ENCODE measurements around the gene PHC2.

PHC2 gene

DNA sequence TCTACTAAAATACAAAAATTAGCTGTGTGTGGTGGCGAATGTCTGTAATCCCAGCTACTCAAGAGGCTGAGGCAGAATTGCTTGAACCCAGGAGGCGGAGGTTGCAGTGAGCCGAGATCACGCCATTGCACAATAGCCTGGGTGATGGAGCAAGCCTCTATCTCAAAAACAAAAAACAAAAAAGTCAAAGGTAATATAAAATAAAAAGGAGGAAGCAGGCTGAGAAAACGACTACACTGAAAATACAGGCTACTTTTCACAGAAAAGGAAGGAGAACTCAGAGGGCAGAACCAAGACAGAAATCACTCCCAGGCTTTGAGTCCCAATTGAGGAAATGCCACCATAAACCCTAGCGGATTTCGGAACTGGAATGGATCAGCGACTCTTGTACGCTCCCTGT, 104.1 kb downstream of the PHC2 start:
- DNase-seq = no peak

DNA sequence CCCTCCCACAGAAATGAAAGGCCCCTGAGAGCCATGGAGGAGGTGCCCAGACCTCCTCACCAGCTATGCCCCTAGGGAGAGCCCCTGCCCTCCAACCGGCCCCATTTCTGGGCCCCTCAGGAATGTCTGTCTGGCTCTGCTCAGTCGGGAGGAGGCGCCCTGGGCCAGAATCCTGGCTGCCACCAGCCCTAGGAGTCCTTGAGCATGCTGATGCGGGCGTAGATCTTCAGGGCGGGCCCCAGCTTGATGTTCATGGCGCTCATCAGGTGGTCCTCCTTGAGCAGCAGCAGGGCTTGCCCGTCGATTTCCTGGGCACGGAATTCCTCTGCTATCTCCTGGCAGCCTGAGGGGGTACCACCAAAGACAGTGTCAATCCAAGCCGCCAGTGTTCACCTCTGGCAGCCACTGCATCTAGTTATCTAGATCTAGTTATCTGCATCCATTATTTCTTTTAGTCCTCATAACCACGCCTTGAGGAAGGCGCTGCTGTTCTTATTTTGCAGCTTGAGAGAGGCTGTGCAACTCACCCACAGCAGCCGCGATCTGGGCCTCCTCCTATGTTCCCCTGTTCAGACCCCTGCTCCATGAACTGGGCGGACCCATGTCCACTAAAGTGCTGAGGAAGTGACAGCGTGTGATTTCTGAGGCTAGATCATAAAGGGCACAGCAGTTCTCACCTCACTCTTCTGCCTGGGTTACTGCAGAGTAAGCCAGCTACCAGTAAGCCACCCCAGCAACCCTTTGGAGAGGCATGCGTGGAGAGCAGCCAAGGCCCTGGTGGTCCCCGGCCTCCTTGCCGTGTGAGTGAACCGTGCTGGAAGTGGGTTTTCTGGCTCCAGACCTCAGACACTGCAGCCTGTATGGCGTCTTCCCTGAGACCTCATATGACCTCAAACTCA, 106.0 kb downstream of the PHC2 start:
- DNase-seq = no peak

DNA sequence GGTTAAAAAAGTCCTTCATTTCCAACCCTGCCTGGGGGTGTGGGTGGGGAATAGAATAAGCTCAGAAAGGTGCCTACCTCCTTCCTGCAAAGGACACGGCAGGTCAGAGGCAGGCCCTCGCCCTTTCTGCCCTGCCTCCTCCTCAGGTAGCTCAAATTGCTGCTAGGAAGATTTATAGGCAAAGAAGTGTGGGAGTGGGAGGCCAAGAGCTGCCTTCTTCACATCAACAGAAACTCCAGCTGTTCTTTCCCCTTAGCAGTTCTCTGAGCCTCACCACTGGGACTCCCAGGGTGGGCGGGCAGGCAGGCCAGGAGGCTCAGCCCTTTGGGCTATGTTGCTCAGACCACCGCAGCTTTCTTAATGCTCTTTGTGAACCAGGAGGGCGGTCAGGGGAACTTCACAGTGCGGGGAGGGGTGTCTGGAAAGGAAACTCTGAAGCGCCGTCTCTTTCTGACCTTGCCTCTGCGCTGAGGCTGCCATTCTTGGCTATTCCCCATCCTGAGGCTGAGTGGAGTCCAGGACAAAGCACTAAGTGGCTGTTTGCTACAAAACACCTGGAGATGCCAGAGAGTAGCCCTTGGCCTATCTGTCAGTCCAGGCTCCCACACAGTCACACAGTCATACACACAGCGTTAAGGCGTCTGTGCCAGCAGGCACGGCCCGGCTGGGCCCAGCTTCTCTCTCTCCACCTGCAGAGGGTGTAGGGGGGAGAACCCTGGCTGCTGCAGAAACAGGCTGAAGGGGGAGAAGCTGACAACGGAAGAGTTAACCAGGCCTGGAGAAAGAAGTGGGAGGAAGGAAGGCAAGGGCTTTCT, 107.0 kb downstream of the PHC2 start:
- no peak for DNase-seq

DNA sequence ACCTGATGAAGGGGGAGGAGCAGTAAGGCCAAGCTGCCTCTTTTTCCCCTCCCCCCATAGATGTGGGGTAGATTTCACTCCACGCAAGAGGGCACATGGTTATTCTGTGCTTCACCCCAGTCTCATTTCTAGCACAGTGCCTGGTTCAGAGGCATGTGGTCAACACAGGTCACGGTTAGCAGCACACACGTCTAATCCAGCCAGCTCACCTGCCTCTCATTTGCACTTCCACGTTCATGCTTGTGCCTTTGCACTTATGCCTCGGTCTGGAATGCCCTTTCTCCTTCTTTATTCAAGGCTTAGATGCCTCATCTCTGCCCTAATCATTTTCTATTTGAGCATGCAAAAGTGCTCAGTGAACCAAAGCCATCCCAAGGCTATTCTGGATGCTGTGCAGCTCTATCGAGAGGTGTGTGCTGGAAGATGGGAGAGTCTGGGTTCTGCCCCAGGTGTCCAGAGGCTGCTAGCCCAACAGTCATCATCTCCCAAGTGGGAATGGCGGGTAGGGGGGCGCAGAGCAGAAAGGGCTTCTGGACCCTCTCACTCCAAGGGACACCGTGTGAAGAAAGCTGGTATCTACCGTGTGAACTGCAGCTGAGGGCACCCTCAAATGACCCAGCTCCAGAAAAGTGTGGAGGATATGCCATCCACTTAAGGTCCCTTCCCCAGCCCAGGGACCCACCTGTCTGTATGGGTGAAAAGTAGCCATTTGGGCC, 107.9 kb downstream of the PHC2 start:
- DNase-seq = no peak

DNA sequence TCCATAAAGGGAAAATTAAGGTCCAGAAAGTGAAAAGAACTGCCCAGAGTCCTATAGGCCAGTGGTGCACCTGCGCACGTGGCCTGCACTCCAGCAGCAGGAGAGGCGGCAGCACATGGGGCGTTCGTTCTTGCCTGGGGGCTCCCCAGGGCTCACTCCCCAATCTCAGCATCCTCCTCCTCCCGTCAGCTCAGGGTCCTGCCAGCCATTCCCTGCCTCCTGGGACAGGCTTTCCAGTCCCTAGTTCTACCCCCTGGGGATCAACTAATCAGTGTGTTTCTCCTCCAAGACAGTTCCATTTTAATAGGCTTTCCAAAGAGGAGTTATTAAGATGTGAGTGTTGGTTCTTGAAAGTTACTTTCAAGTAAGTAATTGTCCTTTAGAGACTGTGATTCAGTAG, 108.8 kb downstream of the PHC2 start:
- DNase-seq = no peak

DNA sequence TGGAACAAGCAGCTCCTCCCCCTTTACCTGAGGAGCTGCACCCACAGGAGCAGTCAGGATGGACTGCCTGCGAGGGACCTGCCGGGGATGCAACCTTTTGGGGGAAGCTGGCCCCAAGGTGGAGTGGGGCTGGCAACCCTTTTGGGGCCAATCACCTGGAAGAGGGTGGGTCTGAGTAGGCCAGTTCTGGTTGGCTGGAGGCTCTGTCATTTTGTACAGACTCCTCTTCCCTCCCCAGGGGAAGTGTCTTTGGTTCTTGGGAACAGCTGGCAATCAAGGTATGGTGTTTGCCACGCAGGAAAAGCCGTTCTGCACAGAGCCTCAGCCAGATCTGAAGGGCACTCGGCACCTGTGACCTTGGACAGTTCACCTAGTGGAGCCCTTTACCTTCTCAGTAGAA, 109.7 kb downstream of the PHC2 start:
- DNase-seq = no peak

DNA sequence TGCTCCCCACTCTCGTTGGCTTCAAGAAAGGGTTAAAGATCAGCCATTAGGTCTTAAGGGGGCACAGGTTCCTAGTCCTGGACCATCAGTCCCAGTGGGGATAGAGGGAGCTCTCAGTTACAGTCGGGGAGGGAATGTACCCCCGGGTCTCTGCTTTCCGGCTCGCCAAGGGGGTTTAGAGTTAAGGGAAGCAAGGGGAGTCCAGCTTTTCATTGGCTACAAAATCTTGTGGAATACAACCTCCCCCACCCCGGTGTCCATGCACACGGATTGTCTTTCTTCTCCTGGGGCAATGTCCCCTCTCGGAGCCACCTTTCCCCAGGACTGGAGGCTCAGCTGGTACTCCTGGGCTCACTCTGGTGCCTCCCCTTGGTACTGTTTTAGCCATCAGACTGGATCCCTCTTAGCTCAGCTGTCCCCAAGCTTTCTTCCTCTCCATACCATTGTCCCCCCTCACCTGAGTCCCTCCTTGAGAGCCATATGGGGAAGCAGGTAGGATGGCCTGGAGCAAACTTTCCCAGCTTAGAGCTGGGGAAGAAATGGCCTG, 110.2 kb downstream of the PHC2 start, which contains the start of gene A3GALT2:
A3GALT2 (minus strand) TSS at position 480 of the 547 bp plus-strand sequence; CDS start at position 480, 0 bp downstream.
- no peak for DNase-seq

DNA sequence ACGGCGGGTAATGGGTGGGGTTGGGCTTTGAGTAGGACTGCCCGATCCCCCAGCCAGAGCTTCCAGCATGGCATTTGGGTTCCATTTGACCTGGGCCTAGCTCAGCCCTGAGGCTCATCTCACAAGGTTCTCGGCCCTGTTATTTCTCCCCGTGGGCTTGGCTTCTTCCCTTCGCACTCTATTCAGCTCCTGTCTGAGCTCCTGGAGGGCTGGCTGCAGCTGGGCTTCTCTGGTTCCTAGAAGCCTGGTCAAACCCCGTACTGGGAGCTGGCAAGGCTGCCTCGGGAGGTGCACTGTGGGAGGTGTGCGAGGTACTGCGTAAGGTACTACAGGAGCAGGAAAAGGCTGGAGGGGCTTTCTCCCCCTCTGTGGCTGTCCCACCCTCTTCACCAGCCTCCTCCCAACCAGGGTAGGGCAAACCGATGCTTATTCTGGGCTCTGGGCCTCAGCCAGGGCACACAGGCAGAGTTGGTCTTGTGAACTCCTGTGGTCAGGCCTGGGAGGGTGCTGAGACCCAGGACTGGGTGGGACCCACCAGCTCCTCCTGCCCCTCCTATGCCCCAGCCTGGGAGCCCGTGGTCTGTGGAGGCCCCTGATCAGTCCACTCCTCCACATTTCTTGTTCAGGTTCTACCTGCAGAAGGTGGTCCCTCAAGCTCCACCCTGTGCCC, 110.8 kb downstream of the PHC2 start:
- DNase-seq = no peak

DNA sequence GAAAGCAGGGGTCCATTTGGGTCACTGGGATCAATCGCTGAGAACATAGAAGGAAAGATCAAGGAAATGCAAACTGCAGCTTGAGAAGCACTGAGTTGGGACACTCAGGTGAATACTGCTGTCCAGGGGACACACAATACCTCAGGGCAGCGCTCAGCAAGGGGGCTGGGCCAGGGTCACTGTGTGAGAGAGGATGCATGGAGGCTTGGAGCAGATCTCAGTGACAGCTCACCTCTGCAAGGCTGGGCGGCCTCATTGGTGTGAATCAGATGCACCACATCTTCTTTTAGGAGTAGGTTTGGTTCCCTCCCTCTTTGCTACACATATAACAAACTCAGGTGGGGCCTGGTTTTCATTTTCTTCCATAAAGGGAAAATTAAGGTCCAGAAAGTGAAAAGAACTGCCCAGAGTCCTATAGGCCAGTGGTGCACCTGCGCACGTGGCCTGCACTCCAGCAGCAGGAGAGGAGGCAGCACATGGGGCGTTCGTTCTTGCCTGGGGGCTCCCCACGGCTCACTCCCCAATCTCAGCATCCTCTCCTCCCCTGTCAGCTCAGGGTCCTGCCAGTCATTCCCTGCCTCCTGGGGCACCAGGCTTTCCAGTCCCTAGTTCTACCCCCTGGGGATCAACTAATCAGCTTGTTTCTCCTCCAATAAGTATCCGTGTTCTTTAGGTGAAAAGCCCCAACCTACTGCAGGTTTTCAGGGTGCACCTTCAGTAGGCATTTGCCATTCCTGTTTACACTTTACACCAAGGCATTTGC, 111.5 kb downstream of the PHC2 start:
- no peak for DNase-seq

DNA sequence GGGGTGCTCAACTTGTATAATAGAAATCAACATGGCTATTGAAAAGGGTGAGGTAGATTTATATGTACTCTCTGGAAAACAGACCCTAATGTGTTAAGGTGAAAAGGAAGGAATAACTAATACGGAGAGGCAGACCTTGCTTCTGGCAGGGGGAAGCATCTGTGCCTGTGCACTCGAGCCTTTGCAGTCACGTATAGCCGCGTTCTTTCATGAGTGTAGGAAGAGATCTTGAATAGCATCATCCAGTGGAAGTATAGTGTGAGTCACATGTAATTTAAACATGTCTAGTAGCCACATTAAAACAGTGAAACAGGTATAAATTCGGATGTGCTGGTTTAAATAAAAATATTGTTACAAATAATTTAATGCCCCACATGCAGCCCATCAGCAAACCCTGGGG, 112.9 kb downstream of the PHC2 start:
- no peak for DNase-seq

DNA sequence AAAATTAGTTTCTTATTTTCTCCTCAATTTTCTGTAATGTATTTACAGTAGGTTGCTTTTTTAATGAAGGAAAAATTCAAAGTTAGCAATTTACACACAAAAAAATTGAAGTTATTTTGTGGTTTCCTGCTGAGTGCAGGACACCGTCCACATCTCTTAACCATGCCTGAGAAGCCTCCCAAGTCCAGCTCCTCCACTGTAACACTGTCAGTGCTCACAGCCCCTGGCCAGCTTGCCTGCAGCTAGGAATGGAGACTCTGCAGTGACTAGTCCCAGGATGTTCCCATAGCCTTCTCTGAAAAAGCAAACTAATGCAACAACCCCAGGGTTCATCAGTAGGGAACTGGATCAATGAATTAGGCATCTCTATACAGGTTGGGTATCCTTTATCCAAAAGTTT, 113.5 kb downstream of the PHC2 start:
- DNase-seq = no peak

DNA sequence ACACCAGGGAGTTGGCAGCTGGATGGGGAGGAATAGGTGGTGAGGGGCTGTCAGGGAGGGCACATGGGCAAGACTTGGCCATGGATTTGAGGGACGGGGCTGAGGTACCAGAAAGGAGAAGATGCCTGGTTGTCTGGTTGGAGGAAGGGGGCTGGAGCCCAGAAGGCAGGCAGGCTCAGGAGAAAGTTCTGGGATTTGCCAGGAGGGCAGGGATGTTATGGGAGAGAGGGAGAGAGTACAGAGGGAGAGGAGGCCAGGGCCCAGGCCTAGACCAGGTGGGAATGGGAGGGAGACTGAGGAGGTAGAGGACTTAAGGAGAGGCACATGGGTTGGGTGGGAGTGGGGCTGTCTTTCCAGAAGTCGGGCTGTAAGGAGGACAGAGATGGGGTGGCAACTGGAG, 114.3 kb downstream of the PHC2 start:
- DNase-seq = no peak

DNA sequence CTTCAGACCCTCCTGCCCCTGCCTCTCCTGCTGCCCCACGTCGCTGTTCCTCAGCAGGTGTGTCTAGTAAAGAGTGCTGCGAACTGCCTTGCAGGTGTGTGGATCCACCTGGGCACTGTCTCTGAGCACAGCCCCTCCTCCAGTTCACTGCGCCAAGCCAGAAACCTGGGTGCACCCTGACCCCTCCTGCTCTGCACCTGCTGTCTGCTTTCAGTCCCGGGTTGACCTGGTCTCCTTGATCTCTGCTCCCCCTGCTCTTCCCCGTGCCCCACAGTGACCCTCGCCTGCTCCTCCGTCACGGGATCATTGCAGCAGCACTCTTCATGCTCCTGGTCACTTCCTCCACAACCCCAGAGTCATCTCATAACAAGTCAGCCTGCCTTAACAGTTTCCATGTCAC, 116.5 kb downstream of the PHC2 start:
- no peak for DNase-seq

DNA sequence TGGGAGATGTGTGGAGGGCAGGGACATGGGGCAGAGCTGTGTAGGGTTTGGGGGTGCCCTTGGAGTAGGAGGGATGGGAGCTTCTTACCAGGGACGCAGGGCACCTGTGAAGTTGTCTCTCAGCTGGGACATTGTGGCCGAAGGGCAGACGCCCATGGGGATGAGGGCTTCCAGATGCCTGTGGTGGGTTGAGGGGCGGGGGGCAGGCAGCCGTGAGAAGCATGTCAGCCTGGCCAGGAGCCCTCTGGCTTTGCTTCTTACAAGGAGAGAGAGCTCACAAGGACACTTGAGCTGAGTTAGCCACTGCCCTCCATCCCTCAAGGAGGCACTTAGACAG, 118.5 kb downstream of the PHC2 start:
- no peak for DNase-seq

DNA sequence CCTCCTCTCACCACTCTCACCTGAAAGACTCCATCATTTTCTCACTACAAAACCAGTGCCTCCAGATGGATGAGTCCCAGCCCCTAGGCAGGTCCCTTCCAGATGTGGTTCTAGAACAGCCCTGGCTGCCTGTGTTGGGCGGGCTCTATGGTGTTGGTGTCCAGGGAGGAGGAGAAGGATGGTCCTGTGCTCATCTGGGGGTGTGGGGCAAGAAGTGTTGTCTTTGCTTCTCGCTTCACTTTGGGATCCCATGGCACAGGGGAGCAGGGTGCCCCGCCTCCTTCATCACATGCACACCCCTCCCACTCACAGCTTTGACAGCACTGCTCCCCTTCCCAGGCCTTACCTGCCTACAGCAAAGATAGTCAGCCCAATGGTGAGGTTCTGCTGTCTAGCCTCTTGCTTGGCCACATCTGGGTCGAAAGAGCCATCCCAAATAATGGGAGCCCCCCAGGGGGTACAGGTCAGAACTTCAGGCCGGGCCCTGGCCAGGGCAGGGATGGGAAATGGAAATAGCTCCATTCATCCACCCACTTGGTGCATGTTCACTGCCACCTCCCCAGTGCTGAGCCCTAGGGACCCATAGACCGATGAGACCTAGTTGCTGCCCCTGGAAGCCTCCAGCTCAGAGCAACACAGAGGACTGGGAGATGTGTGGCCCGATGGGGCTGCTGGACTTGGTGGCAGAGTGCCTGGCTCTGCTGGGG, 119.0 kb downstream of the PHC2 start:
- no peak for DNase-seq

DNA sequence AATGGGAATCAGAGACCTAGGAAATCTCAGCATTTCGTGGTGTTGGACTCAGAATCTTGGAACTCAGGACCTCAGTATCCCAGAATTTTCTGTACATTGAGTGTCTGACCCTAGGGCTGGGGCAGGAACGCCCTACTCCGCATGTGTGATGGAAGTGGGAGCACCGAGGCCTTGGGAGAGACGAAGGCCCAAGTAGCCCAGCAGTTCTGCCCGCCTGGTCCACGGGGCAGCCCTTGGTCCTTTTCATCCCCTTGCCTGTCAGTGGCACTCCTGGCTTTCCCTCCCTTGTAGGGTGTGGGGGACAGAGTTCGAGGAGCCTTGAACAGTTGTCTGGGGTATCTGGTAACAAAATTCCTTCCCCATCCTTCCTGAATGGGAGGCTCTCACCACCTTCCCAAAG, 120.2 kb downstream of the PHC2 start:
- no peak for DNase-seq

DNA sequence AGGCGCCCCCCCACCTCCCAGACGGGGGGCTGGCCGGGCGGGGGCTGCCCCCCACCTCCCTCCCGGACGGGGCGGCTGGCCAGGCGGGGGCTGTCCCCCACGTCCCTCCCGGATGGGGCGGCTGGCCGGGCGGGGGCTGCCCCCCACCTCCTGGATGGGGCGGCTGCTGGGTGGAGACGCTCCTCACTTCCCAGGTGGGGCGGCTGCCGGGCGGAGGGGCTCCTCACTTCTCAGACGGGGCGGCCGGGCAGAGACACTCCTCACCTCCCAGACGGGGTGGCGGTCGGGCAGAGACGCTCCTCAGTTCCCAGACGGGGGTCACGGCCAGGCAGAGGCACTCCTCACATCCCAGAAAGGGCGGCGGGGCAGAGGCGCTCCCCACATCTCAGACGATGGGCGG, 121.5 kb downstream of the PHC2 start:
- DNase-seq = peak; percentile 11

DNA sequence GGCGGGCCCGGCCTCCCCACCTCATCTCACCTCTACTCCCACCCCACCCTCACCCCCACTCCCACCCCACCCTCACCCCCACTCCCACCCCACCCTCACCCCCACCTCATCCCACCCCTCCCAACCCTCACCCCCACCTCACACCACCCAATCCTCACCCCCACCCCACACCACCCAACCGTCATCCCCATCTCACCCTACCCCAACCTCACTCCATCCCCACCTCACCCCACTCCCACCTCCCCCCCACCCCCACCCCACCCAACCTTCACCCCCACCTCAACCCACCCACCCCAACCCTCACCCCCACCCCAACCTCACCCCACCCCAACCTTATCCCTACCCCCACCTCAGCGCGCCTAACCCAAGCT, 123.4 kb downstream of the PHC2 start:
- no peak for DNase-seq

DNA sequence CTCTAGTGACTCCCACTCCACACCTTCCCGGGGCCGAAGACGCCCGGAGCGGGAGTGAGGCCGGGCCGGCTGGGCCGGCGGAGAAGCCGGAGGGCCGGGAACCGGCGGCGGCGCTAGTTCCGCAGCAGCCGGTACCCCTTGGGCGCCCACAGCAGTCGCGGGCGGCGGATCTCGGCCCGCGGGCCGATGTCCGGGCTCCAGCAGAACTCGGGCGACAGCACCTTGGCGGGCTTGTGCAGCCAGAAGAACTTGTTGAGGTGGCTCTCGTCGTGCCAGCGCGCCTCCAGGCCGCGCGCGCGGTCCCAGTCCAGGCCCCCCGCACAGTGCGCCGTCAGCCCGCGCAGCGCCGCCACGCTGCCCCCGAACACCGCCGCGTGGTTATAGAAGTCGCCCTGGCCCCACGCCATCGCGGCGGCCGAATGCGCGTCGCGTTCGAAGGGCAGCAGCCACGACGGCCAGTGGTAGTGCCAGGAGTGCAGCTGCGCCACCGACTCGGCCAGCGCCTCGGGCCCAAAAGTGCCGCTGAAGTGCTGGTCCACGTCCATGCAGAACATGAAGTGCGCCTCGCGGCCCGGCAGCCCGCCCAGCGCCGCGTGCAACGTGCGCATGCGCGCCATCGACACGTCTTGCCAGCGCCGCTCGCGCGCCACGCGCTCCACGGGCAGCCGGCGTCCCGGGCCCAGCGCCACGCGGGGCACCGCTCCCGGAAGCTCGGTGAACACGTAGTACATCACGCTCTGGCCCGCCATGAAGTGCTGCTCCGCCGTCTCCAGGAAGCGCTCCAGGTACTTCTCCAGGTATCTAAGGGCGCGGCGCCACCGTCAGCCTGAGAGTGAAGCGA, 124.0 kb downstream of the PHC2 start:
- no peak for DNase-seq
